HS-27A (cell line): ENCODE results near the gene JPT1.
"Not testable (repeated sequence)": the region's sequence is repeated elsewhere in the genome, so short reads cannot be mapped to it uniquely, and the experiment has no call there.

Experiments
- DNase-seq: peaks from one replicate; pipeline ENCODE4 v3.0.0-alpha.2; 2012; ENCODE audit warnings: low read depth, missing footprints

JPT1 gene, protein sequence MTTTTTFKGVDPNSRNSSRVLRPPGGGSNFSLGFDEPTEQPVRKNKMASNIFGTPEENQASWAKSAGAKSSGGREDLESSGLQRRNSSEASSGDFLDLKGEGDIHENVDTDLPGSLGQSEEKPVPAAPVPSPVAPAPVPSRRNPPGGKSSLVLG

DNA sequence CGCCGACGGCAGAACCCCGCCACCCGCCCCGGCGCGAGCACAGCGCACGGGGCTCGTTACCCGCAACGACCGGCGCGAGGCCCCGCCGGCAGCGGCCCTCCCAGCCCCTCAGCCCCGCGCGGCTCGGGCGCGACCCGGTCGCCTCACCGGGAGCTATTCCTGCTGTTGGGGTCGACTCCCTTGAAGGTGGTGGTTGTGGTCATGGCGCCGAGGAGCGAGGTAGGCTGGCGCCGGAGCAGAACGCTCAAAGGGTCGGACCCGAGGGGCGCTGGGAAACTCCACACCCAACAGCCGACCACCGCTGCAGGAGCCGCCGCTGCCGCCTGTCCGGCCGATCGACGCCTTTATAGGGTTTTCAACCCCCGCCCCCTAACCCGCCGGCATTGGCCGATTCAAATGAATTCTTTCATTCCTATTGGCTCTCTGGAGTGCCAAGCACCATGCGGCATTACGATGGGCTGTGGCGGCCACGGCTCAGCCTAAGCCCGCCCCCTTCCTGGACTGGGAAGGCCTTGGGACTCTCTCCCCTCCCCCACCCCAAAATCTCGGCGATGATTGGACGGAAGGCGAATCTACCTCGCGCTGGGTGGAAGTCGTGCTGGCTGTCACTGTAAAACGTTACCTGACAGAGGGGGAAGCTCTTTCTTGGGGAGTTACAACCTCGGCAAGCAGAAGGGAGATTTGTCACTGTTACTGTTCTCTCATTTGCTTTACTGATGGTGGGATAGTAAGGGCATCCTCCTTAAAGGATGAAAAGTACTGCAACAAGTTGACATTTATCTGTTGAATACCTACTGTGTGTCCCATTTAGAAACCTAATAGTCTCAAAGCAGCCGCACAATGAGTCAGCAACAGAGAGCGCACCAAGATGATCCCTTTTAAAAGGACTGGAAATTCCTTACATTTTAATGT is at the start of gene JPT1:
Gene JPT1 (minus strand): TSS at position 318 of the 912 bp plus-strand sequence. CDS start 115 bp downstream, at position 203.
- peak; percentile 81 for DNase-seq

DNA sequence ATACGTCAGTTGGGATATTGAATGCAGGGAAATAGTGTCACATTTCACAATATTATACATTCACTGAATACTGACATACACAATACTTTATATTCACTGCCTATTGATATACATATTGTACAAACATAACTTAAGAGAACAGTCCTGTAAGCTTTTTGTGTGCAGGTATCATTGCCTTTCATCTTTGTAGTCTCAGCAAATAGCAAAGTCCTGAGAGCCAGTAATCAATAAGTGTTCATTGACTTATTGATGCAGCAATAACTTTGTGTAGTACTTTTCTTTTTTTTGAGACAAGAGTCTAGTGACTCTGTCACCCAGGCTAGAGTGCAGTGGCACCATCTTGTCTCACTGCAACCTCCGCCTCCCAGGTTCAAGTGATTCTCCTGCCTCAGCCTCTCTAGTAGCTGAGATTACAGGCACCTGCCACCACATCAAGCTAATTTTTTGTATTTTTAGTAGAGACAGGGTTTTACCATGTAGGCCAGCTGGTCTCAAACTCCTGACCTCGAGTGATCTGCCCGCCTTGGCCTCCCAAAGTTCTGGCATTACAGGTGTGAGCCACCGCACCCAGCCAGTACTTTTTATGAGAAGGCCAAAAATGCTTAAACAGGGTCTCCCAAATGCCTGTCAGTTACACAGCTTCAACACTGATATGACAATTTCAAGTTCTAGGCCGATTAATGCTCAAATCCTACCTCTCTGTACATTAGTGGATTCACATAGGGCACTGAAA is 45.7 kb upstream of the JPT1 start:
- DNase-seq, result no peak

DNA sequence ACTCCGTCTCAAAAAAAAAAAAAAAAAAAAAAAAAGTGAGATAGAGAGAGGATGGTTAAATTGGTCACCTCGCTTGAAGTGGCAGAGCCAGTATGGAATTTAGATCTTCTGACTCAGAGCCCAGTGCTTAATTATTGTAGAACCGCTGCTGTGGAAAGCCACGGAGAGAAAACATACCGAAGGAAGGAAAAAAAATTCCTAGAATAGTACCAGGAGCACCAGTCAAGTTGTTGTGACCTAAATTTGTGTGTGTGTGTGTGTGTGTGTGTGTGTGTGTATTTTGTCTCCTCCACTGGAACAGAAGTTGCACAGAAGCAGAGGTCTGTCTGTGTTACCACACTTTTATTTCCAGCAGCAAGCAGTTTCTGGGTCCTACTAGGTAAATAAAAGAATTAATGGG is 40.6 kb upstream of the JPT1 start:
- no peak for DNase-seq

DNA sequence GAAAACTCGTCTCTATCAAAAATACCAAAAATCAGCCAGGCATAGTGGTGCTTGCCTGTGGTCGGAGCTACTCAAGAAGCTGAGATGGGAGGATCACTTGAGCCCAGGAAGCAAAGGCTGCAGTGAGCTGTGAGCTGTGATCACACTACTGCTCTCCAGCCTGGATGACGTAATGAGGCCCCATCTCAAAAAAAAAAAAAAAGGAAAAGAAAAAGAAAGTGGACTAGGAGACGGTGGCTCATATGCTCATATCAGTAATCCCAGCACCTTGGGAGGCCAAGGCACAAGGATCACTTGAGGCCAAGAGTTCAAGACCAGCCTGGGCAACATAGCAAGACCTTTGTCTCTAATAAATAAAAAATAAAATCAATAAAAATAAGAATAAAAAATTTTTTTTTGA is 37.3 kb upstream of the JPT1 start:
- DNase-seq, result no peak

DNA sequence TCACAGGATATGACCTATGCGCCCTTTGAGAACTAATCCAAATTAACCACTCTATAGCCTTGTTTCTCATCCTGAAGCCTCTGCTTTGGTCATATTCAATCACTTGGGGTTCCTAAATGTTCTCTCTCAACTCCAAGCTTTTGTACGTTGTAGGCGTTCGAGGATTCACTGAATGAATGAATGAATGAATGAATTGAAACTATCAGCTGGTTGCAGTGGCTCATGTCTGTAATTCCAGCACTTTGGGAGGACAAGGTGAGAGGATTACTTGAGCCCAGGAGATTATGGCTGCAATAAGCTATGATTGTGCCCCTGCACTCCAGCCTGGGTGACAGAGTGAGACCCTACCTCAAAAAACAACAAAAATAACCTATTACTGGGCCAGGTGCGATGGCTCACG is 34.3 kb upstream of the JPT1 start:
- DNase-seq, result no peak

DNA sequence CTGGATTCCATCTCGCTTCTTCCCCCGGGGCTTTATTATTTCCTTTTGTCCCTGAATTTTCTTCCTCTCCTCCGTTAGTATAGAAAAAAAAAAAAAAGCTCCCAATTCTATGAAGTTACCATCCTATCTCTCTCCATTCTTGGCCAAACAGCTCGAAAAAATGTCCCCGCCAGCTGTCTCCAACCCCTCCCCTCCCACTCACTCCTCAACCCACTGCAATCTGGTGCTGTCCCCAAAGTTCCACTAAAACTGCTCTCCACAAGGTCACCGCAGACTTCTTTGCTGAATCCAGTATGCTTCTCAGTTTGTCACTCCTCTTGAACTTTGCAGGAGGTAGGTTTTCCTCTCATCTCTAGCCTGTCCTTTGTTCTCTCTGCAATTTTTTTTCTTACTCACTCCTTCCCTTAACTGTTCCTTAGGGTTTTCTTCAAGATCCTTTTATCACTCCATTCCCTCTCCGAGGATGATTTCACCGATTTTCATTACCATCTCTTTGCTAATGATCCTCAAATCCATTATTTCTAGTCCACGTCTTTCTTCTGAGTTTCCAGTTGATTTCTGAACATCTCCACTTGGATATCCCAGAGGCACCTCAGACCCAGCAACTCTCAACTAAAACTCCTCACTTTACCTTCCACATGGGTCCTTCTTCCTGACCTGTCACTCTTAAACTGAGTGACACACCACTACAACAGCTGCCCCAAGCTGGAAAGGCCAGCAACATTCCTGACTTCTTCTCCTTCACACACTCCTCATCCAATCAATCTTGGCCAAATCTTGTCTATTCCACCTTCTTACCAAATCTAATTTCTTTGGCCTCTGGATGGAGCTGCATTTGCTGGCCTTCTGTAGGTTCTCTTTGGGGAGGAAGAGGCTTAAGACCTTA is 29.9 kb upstream of the JPT1 start:
- no peak for DNase-seq

DNA sequence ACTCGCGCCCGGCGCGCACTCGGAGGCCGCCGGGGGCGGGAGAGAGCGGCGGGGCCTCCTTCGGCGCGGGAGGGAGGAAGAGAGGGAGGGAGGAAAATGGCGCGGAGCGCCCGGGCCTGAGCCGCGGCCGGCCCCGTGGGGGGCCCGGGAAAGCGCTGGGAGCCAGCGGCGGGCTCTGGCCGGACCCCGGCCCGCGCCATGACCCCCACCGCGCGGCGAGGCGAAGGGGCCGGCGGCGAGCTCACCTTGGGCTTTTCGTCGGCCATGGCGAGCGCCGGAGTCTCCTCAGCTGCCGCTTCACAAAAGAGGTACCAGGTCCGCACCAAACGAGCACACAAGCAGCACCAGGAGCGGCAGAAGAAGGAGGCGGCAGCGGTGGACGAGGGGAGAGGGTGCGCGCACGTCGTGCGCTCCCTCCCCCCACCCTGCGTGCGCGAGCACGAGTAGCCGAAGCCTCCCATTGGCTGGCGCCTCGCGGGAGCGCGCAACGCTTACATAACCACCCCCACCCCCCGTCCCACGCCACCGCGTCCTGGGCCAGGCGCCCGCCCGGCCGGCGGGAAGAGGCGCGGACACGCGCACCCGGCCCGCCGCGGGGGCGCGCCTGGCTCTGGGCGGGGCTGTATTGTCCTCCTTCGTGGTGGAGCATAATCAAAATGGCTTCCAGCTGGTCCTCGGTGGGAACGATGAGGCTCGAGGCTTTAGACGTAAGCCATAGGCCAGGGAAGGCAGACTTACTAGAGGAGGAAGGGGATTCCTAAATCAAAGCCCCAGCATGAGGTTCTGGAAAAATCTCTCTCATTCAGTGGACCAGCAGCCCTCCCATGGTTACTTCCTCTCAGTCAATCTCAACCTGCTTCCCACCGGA is 28.5 kb upstream of the JPT1 start, which contains the start of gene SUMO2:
Gene SUMO2 (minus strand): TSS at position 391 of the 868 bp plus-strand sequence. CDS start 125 bp downstream, at position 266.
- peak; percentile 64 for DNase-seq

DNA sequence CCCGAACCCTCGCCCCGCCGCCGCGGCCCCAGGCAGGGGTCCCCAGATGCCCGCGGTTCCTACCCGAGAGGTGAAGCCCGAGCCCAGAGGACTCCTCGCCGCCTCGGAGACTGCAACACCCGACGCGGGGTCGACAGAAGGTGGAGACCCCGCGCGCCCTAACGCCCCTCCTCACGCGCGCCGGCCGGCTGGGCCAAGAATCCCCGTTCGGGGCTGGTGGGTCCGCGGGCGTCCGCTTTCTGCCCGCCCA is 27.9 kb upstream of the JPT1 start:
- DNase-seq, result no peak

DNA sequence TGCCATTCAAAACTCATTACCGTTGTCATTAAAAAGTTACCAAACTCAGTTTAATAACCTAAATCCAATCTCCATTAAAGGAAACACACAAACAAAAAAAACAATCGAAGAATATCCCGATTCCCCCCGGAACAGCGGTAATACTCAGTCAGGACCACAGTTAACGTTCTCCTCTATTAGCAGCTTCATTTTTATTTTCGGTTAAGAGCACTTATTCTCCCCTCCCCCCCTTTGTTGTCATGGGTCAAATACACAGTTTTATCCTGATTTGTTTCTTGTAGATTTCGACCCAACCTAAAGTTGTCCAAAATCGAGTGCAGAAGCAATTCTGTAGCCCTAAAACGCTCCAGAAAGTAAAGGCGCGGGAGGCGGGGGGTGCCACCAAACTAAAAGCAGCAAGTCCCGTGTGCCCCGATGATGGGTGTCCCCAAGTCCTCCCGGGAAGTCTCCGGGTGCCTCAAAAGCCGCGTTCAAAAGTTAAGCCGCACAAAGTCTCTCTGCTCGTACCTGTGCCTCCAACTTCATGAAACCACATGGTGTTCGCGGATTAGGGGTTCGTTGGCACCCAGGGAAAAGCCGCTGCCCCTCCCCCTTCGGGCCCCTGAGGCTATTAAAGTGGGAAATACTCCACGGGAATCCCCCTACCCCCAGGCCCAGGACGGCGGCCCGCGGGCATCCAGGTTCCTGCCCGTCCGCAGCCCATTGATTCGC is 27.5 kb upstream of the JPT1 start:
- DNase-seq, result no peak

DNA sequence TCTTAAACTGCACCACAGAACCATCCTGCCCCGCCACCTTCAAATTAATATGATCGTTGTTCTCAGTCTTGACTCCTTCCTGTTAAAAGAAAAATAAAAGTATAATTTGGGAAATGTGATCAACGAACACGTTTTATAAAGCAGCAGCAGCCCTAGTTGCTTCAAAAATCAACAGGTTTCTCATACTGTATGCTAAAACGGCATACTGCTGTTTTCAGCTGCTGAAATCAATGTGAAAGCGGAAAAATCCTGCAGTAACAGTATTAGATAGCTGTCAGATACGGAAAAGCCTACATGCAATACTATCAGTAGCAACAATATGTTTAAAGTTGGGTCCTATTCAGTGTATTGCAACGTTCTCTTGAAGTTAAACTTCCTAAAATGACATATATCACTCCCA is 26.8 kb upstream of the JPT1 start:
- no peak for DNase-seq

DNA sequence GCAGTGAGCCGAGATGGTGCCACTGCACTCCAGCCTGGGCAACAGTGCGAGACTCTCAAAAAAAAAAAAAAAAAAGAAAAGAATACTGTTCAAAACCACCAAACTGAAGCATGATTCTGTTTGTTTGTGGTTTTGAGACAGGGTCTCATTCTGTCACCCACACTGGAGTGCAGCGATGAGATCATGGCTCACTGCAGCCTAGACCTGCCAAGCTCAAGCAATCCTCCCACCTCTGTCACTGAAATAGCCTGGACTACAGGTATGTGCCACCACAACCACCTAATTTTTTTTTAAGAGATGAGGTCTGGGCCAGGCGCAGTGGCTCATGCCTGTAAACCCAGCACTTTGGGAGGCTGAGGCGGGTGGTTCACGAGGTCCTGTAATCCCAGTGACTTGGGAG is 24.1 kb upstream of the JPT1 start:
- no peak for DNase-seq

DNA sequence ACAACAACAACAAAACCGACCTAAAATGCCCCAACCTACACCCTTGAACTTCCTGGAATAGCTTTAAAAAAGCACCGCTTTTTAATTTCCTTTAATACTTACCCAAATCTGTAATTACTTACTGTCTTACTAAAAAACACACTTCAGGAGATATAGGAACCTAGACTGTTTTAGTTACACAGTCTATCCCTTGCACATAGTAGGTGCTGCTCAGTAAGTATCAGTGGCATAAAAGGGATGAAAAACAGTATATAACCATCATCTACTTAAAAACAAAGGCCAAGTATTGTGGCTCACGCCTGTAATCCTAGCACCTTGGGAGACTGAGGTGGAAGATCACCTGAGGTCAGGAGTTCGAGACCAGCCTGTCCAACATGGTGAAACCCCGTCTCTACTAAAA is 22.3 kb upstream of the JPT1 start:
- no peak for DNase-seq

DNA sequence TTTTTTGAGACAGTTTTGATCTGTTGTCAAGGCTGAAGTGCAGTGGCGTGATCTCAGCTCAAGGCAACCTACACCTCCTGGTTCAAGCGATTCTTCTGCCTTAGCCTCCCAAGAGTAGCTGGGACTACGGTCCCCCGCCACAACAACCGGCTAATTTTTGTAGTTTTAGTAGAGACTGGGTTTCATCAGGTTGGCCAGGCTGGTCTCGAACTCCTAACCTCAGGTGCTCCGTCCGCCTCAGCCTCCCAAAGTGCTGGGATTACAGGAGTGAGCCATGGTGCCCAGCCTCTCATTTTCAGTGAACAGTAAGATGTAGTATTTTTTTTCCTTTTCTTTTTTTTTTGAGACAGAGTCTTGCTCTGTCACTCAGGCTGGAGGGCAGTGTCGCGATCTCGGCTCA is 20.7 kb upstream of the JPT1 start:
- DNase-seq, result no peak

DNA sequence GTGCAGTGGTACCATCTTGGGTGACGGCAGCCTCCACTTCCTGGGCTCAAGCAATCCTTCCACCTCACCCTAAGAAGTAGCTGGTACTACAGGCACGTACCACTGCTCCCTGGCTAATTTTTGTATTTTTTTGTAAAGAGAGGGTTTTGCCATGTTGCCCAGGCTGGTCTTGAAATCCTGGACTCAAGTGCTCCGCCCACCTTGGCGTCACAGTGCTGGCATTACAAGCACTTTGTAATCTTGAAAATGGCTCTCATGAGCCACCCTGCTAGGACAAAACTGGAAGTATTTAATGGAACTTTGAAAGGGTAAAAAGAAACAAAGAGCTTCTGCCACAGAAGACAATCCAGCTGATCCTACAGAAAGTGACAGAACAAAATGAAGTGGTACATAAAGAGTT is 19.2 kb upstream of the JPT1 start:
- no peak for DNase-seq

DNA sequence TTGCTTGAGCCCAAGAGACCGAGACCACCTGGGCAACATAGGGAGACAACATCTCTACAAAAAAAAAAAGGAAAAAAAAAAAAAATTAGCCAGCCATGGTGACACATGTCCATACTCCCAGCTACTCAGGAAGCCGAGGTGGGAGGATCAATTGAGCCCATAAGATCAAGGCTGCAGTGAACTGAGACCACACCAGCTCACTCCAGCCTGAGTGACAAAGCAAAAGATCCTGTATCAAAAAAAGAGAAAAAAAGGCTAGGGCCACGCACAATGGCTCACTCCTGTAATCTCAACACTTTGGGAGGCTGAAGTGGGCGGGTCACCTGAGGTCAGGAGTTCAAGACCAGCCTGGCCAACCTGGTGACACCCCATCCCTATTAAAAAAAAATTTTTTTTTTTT is 14.7 kb upstream of the JPT1 start:
- no peak for DNase-seq

DNA sequence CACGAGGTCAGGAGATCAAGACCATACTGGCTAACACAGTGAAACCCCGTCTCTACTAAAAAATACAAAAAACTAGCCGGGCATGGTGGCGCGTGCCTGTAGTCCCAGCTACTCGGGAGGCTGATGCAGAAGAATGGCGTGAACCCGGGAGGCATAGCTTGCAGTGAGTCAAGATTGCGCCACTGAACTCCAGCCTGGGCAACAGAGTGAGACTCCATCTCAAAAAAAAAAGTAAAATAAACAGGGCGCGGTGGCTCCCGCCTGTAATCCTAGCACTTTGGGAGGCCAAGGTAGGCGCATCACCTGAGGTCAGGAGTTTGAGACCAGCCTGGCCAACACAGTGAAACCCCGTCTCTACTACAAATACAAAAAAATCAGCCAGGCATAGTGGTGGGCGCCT is 10.3 kb upstream of the JPT1 start:
- not testable (repeated sequence) for DNase-seq

DNA sequence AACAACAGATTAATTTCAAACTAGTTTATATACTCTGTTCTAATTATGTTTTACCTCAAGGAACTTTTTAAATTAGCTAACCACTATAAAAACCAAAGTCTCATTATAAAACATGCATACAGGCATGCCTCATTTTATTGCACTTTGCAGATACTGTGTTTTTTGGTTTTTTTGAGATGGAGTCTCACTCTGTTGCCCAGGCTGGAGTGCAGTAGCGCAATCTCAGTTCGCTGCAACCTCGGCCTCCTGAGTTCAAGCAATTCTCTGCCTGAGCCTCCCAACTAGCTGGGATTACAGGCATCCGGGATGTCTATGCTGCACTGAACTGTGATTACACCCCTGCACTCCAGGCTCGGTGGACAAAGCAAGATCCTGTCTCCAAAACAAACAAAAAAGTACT is 8.8 kb upstream of the JPT1 start:
- no peak for DNase-seq

DNA sequence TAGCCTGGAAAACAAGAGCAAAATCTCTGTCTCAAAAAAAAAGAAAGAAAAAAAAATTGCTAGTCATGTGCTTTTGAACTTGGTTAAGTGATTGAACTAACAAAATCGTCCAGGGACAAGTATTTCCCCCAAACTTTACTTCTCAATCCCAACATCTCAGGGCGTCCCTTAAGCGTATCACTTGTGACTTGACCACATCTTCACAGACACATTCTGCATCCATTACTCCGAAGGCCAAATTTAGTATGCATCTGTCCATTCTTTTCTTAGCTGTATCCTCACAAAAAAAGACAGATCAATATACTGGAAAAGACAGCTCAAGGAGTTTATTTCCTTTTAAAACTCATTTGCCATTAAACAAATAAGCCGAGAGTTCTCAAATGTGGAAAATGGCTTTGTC is 5.9 kb upstream of the JPT1 start:
- DNase-seq, result no peak

DNA sequence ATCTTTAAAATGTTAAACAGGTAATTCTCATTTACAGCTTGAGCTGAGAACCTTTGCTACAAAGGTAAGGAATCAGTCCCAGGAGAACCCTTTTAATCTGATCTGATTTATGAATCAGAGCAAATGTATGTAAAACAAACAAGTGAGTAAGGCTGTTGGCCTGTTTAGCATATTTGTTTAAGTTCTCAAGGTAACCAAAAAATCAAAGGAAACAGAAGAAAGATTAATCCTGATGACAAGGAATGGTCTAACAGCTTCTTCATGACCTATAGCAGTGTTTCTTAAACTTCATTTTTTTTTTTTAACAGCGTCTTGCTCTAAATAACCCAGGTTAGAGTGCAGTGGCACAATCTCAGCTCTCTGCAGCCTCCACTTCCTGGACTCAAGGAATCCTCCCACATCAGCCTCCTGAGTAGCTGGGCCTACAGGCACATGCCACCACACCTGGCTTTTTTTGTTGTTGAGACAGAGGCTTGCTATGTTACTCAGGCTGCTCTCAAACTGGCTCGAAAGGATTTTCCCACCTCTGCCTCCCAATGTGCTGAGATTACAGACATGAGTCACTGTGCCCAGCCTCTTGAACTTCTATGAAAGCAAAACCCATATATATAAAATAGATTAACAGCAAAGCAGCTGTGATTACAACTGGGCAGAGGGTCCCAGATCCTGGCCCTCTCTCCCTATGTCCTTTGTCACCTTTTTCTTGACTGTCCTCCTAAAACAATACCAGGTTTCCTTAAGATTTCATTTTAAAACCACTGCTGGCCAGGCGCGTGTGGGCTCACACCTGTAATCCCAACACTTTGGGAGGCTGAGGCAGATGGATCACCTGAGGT is 5.1 kb upstream of the JPT1 start:
- no peak for DNase-seq

DNA sequence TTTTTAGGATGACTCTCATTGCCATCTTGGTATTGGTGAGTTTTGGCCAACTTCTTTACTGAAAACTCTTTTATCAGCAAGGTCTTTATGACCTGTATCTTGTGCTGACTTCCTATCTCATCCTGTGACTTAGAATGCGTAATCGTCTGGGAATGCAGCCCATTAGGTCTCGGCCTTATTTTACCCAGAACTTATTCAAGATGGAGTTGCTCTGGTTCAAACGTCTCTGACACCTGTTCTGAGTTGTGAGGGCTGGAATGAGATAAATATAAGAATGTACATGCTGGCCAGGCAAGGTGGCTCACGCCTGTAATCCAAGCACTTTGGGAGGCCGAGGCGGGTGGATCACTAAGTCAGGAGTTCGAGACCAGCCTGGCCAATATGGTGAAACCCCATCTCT is 4.2 kb upstream of the JPT1 start:
- not testable (repeated sequence) for DNase-seq
